Cardiac atrium fibroblast (primary cell): ENCODE data around the gene GNA12. TPM values are rescaled to one million over a fixed set of nuclear protein-coding genes. Genes with fewer than 3 reads are reported as not detected.

Experiments
- total RNA-seq: library from RNA; depleted of rRNA; stranded (reverse); fragments of >200 nt; gene quantifications from 2 replicates; pipeline ENCODE4 v1.2.3, GENCODE V29; 2015

GNA12 gene, protein sequence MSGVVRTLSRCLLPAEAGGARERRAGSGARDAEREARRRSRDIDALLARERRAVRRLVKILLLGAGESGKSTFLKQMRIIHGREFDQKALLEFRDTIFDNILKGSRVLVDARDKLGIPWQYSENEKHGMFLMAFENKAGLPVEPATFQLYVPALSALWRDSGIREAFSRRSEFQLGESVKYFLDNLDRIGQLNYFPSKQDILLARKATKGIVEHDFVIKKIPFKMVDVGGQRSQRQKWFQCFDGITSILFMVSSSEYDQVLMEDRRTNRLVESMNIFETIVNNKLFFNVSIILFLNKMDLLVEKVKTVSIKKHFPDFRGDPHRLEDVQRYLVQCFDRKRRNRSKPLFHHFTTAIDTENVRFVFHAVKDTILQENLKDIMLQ
- total RNA-seq = 33.6 and 37.7 TPM in 2 replicates

GRCh38 chr7:2844153-2845033, at the start of gene GNA12:
Gene GNA12 (minus strand): TSS chr7:2844308. CDS start chr7:2844161, 147 bp downstream.

GRCh38 chr7:2687881-2688318, 156.2 kb downstream of the GNA12 start, which contains the start of gene AMZ1:
Gene AMZ1 (plus strand): TSS chr7:2688202. CDS start chr7:2700452, 12,250 bp downstream.

Other genes starting within 250 kb of the GNA12 start
- 37.9 and 48.1 TPM in 2 replicates for gene TTYH3, start 212.3 kb downstream of the GNA12 start, total RNA-seq
- under 0.01 TPM in 1 of 2 replicates, not detected in the other for gene AMZ1, start 156.1 kb downstream of the GNA12 start, total RNA-seq
- gene CARD11, start 199.6 kb upstream of the GNA12 start, total RNA-seq = 0.49 TPM in 1 of 2 replicates, not detected in the other